B cell (primary cell): ENCODE measurements around the gene PGS1. TPM values are rescaled to one million over a fixed set of nuclear protein-coding genes. Genes with fewer than 3 reads are reported as not detected.
"Not testable (repeated sequence)": the region's sequence is repeated elsewhere in the genome, so short reads cannot be mapped to it uniquely, and the experiment has no call there.

Source experiments
- ATAC-seq: fragments of 200-7000 bp; cut with Tn5 transposase; one replicate; pipeline ENCODE4 v1.10.0; 2021; ENCODE audit warnings: low read depth, mild to moderate bottlenecking, moderate number of reproducible peaks, moderate library complexity
- CTCF ChIA-PET: fragments of 350-600 bp; sonication (Branson Sonifier 250); formaldehyde crosslinking; loops from one replicate; lab custom pipeline; 2021; ENCODE audit warnings: antibody characterized with exemption, inconsistent platforms; lab: Charles Lee
- POLR2A ChIA-PET: fragments of 350-600 bp; sonication (Branson Sonifier 250); formaldehyde crosslinking; loops from one replicate; lab custom pipeline; 2021; ENCODE audit warnings: antibody characterized with exemption; lab: Charles Lee
- DNase-seq: peaks from one replicate; pipeline ENCODE4 v3.0.0; 2013
- H2AFZ ChIP-seq: 2 replicates; pipeline ENCODE4 v1.6.1; 2012; ENCODE audit warnings: mild to moderate bottlenecking, low read depth, low read length; ENCODE audit not compliant: insufficient read depth, poor library complexity, severe bottlenecking
- H3K27ac ChIP-seq, 2 donors: 1 replicate in 1 of 2; 2 replicates in 1 of 2; pipeline ENCODE4 v1.5.1; 2012 to 2013; ENCODE audit warnings: low read length in 2 of 2, mild to moderate bottlenecking in 2 of 2, moderate library complexity in 1 of 2
- H3K27me3 ChIP-seq, 4 experiments: fragments of 200-600 bp in 1 of 4; sonication (generic) in 1 of 4; replicated peaks in 1 of 4; 1 replicate in 2 of 4; 2 replicates in 2 of 4; pipeline versions ENCODE4 v1.6.1 to v1.7.0; 2013 to 2016; ENCODE audit warnings: low read length in 3 of 4, mild to moderate bottlenecking in 2 of 4, mixed read lengths in 1 of 4, moderate library complexity in 1 of 4; ENCODE audit not compliant: insufficient read depth in 4 of 4, control insufficient read depth in 3 of 4; ENCODE audit errors: control extremely low read depth in 1 of 4
- H3K36me3 ChIP-seq, 2 experiments: replicated peaks in 1 of 2; 1 replicate in 1 of 2; 2 replicates in 1 of 2; pipeline versions ENCODE4 v1.6.1 to v1.7.1; 2013; ENCODE audit warnings: low read length in 1 of 2; ENCODE audit not compliant: insufficient read depth in 2 of 2, control insufficient read depth in 1 of 2; ENCODE audit errors: control extremely low read depth in 1 of 2, extremely low read depth in 1 of 2
- H3K4me1 ChIP-seq, 2 donors: fragments of 200-600 bp in 1 of 2; sonication (generic) in 1 of 2; 1 replicate in 1 of 2; 2 replicates in 1 of 2; pipeline versions ENCODE4 v1.5.1 to v1.6.1; 2013 to 2017; ENCODE audit warnings: low read length in 2 of 2; ENCODE audit not compliant: control insufficient read depth in 2 of 2, insufficient read depth in 2 of 2
- H3K4me2 ChIP-seq: replicated peaks from 2 replicates; pipeline ENCODE3; 2012; ENCODE audit warnings: mild to moderate bottlenecking, low read depth, low read length; ENCODE audit not compliant: poor library complexity, severe bottlenecking
- H3K4me3 ChIP-seq, 5 experiments: fragments of 200-600 bp in 1 of 5; sonication (generic) in 1 of 5; 1 replicate in 3 of 5; 2 replicates in 2 of 5; pipeline versions ENCODE4 v1.5.1 to v1.7.0; 2011 to 2016; ENCODE audit warnings: low read length in 4 of 5, mild to moderate bottlenecking in 4 of 5, low read depth in 2 of 5, control low read depth in 1 of 5, moderate library complexity in 1 of 5; ENCODE audit not compliant: insufficient read depth in 1 of 5; ENCODE audit errors: control extremely low read depth in 1 of 5, extremely low read depth in 1 of 5
- H3K79me2 ChIP-seq: fragments of 200-600 bp; sonication (generic); one replicate; pipeline ENCODE4 v1.6.0; 2016; ENCODE audit warnings: low read length; ENCODE audit not compliant: control insufficient read depth, insufficient read depth
- H3K9ac ChIP-seq: fragments of 200-600 bp; sonication (generic); 2 replicates; pipeline ENCODE4 v1.6.1; 2017; ENCODE audit warnings: mild to moderate bottlenecking, low read length, moderate library complexity
- H3K9me3 ChIP-seq, 3 donors: one replicate each; pipeline versions ENCODE4 v1.6.1 to v1.7.1; 2013; ENCODE audit warnings: low read length in 2 of 3; ENCODE audit not compliant: control insufficient read depth in 2 of 3, insufficient read depth in 1 of 3; ENCODE audit errors: control extremely low read depth in 1 of 3
- H4K20me1 ChIP-seq: 2 replicates; pipeline ENCODE4 v1.6.0; 2012; ENCODE audit warnings: mild to moderate bottlenecking, low read length; ENCODE audit not compliant: insufficient read depth, control insufficient read depth, poor library complexity, severe bottlenecking
- H3K27ac Mint-ChIP-seq: one replicate; pipeline ENCODE4 v1.8.0; 2021; ENCODE audit warnings: mixed read lengths
- H3K27me3 Mint-ChIP-seq: one replicate; pipeline ENCODE4 v1.8.0; 2021; ENCODE audit warnings: mixed read lengths
- H3K4me1 Mint-ChIP-seq: one replicate; pipeline ENCODE4 v1.8.0; 2021; ENCODE audit warnings: mixed read lengths
- H3K4me3 Mint-ChIP-seq: one replicate; pipeline ENCODE4 v1.8.0; 2021; ENCODE audit warnings: mixed read lengths
- H3K9me3 Mint-ChIP-seq: one replicate; pipeline ENCODE4 v1.8.0; 2022; ENCODE audit warnings: mixed read lengths; ENCODE audit not compliant: insufficient read depth
- EZH2 ChIP-seq: IDR thresholded peaks from 2 replicates; pipeline ENCODE4 v1.6.1; 2012; ENCODE audit warnings: borderline replicate concordance, low read depth, mild to moderate bottlenecking, moderate library complexity, low read length; ENCODE audit not compliant: insufficient read depth, poor library complexity, severe bottlenecking
- WGBS: methylation state at CpG from one replicate; pipeline ENCODE4 v1.1.5; 2013; ENCODE audit warnings: missing lambda C conversion rate; ENCODE audit not compliant: insufficient coverage; 5-methylcytosine and 5-hydroxymethylcytosine counted together
- intact Hi-C: fragments of 100-400 bp; cut with micrococcal nuclease; formaldehyde crosslinking; loops from one replicate; pipeline ENCODE4 v1.10.0; 2022
- polyA plus RNA-seq: library from polyadenylated mRNA; depleted of rRNA; stranded (reverse); fragments of >200 nt; gene quantifications from 2 replicates; pipeline ENCODE4 v1.2.3, GENCODE V29; 2012
- total RNA-seq, 2 donors: library from RNA; stranded (reverse); fragments of 120-200 nt in 1 of 2; gene quantifications; 1 replicate in 1 of 2; 2 replicates in 1 of 2; pipeline versions ENCODE4 v1.2.3 to v1.2.4, GENCODE V29; 2013 to 2022
- TF ChIP-seq, protein P1 (sequence below): fragments of 200-600 bp; IDR thresholded peaks from one replicate; pipeline ENCODE4 v1.8.0; 2022; ENCODE audit warnings: antibody characterized with exemption, mild to moderate bottlenecking

Gene PGS1
- total and polyA plus RNA-seq, 2 donors (not counting 1 experiment from before 2014, with no cell fraction given), result 85.1 to 88.3 TPM

DNA sequence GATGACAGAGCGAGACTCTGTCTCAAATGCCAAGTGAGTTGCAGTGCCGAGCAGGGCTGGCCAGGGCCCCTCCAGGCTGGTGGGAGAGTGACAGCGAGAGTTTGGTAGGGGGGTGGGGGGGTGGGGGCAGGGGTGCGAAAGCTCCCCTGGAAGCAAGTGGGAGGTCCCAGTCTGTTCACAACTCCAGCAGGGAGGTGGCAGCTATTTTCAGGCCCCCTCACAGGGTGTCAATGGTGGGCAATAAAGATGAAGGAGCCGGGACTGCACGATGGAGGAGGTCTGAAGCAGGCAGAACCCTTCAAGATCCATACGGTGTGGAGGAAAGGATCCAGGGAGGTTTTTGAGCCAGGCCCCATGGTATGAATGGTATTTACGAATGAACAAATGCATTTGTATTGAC, 83.7 kb downstream of the PGS1 start:
- POLR2A ChIA-PET, result no interaction called here
- H3K4me1 Mint-ChIP-seq, result no peaks in the 10 kb centered on the region
- Histone ChIP-seq H3K27ac (no peak overlapping the region), H3K4me2 (no peak overlapping the region), H3K4me1 (no peaks in the 10 kb centered on the region), H3K9ac (no peak overlapping the region), H3K27me3 (no peaks in the 10 kb centered on the region), H2AFZ (no peak overlapping the region), H4K20me1 (no peaks in the 10 kb centered on the region), H3K9me3 (peaks cover 0 to 5% (median 0%) of the 10 kb centered on the region in 3 donors), H3K79me2 (no peaks in the 10 kb centered on the region), H3K36me3 (no peaks in the 10 kb centered on the region), H3K4me3 (no peak overlapping the region)
- DNase-seq, result no peak
- no peak for TF ChIP-seq EZH2
- TF ChIP-seq, protein P1, sequence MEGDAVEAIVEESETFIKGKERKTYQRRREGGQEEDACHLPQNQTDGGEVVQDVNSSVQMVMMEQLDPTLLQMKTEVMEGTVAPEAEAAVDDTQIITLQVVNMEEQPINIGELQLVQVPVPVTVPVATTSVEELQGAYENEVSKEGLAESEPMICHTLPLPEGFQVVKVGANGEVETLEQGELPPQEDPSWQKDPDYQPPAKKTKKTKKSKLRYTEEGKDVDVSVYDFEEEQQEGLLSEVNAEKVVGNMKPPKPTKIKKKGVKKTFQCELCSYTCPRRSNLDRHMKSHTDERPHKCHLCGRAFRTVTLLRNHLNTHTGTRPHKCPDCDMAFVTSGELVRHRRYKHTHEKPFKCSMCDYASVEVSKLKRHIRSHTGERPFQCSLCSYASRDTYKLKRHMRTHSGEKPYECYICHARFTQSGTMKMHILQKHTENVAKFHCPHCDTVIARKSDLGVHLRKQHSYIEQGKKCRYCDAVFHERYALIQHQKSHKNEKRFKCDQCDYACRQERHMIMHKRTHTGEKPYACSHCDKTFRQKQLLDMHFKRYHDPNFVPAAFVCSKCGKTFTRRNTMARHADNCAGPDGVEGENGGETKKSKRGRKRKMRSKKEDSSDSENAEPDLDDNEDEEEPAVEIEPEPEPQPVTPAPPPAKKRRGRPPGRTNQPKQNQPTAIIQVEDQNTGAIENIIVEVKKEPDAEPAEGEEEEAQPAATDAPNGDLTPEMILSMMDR, result no peak
- H3K27me3 Mint-ChIP-seq, result no peaks in the 10 kb centered on the region
- no peaks in the 10 kb centered on the region for H3K9me3 Mint-ChIP-seq
- WGBS, result 93% methylated on average over 5 of the region's 8 CpGs
- CTCF ChIA-PET, result no interaction called here
- intact Hi-C loops, result no loop called here
- no peak overlapping the region for H3K4me3 Mint-ChIP-seq
- no peak for ATAC-seq
- no peak overlapping the region for H3K27ac Mint-ChIP-seq

DNA sequence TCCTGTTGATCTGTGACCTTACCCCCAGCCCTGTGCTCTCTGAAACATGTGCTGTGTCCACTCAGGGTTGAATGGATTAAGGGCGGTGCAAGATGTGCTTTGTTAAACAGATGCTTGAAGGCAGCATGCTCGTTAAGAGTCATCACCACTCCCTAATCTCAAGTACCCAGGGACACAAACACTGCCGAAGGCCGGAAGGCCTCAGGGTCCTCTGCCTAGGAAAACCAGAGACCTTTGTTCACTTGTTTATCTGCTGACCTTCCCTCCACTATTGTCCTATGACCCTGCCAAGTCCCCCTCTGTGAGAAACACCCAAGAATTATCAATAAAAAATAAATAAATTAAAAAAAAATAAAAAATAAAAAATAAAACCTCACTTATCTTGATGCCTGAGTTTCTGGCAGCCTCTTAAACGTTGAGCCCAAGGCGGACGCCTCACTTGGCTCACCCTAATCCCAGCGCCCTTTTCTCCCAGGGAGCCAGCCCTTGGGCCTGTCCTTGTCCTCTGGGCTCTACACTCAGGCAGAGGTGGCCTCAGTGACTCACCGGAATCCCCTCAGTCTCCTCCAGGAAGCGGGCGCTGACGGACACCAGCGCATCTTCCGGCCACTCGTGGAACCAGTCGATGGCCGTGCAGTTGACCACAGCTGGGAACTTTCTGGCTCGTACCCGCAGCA, 87.8 kb downstream of the PGS1 start:
- H3K4me1 Mint-ChIP-seq, H3K27me3 ChIP-seq, H3K27me3 Mint-ChIP-seq, H3K9me3 Mint-ChIP-seq, H3K4me3 ChIP-seq, H3K4me1 ChIP-seq, H3K9me3 ChIP-seq, H3K4me3 Mint-ChIP-seq, DNase-seq, H3K27ac ChIP-seq, H3K4me2 ChIP-seq, H3K36me3 ChIP-seq, H2AFZ ChIP-seq, H3K27ac Mint-ChIP-seq, POLR2A ChIA-PET, CTCF ChIA-PET, H3K9ac ChIP-seq, ATAC-seq, intact Hi-C loops, H3K79me2 ChIP-seq, H4K20me1 ChIP-seq: not testable (repeated sequence)
- 87% methylated on average over 15 of the region's 19 CpGs for WGBS
